Fibroblast of pulmonary artery (primary cell): ENCODE measurements around the gene HVCN1.

Experiments used
- DNase-seq: peaks from one replicate; pipeline ENCODE4 v3.0.0-alpha.2; 2010; ENCODE audit warnings: low read depth
- H3K4me3 ChIP-seq: replicated peaks from 2 replicates; pipeline ENCODE4 v1.5.1; 2011; ENCODE audit warnings: low read depth, mild to moderate bottlenecking, control low read depth, low read length, moderate library complexity
- CTCF ChIP-seq: IDR thresholded peaks from 2 replicates; pipeline ENCODE4 v1.5.1; 2011; ENCODE audit warnings: mild to moderate bottlenecking, control low read depth, low read length, inconsistent platforms; ENCODE audit errors: missing control alignments

HVCN1 gene

GRCh38 chr12:110668480-110669192, 20.3 kb downstream of the HVCN1 start:
- no peak overlapping the region for H3K4me3 ChIP-seq
- TF ChIP-seq CTCF = no peak
- no peak for DNase-seq

- DNase-seq = no peak
- no peak overlapping the region for H3K4me3 ChIP-seq
- TF ChIP-seq CTCF = no peak
These were observed 21.2 kb downstream of the HVCN1 start for GRCh38 chr12:110667671-110668070.

- no peak for TF ChIP-seq CTCF
- no peak for DNase-seq
- H3K4me3 ChIP-seq = no peak overlapping the region
These were observed 22.0 kb downstream of the HVCN1 start for GRCh38 chr12:110666892-110667291.

- no peak for DNase-seq
- no peak overlapping the region for H3K4me3 ChIP-seq
- TF ChIP-seq CTCF = no peak
These were observed 27.5 kb downstream of the HVCN1 start for GRCh38 chr12:110661337-110661972.

GRCh38 chr12:110658878-110659277, 30.0 kb downstream of the HVCN1 start:
- TF ChIP-seq CTCF = no peak
- no peak for DNase-seq

GRCh38 chr12:110658242-110658641, 30.7 kb downstream of the HVCN1 start:
- no peak for TF ChIP-seq CTCF
- no peak overlapping the region for H3K4me3 ChIP-seq
- DNase-seq = no peak

More at GRCh38 chr12:110658878-110659277, 30.0 kb downstream of the HVCN1 start:
- no peak overlapping the region for H3K4me3 ChIP-seq
